Cardiac fibroblast (primary cell): ENCODE measurements around the gene DBF4.
"Not testable (repeated sequence)": the region's sequence is repeated elsewhere in the genome, so short reads cannot be mapped to it uniquely, and the experiment has no call there.

Source experiments
- DNase-seq, 2 donors: peaks; one replicate each; pipeline versions ENCODE4 v3.0.0 to v3.0.0-alpha.2; 2010; ENCODE audit warnings: low read depth in 2 of 2
- H3K4me3 ChIP-seq, 2 donors: replicated peaks in 1 of 2; 1 replicate in 1 of 2; 2 replicates in 1 of 2; pipeline ENCODE4 v1.5.1; 2011; ENCODE audit warnings: low read depth in 2 of 2, low read length in 2 of 2, mild to moderate bottlenecking in 2 of 2, moderate library complexity in 1 of 2
- TF ChIP-seq, protein P1 (sequence below): IDR thresholded peaks from one replicate; pipeline ENCODE4 v1.5.1; 2011; ENCODE audit warnings: low read depth, mild to moderate bottlenecking, low read length, inconsistent platforms

The DBF4 gene

DNA sequence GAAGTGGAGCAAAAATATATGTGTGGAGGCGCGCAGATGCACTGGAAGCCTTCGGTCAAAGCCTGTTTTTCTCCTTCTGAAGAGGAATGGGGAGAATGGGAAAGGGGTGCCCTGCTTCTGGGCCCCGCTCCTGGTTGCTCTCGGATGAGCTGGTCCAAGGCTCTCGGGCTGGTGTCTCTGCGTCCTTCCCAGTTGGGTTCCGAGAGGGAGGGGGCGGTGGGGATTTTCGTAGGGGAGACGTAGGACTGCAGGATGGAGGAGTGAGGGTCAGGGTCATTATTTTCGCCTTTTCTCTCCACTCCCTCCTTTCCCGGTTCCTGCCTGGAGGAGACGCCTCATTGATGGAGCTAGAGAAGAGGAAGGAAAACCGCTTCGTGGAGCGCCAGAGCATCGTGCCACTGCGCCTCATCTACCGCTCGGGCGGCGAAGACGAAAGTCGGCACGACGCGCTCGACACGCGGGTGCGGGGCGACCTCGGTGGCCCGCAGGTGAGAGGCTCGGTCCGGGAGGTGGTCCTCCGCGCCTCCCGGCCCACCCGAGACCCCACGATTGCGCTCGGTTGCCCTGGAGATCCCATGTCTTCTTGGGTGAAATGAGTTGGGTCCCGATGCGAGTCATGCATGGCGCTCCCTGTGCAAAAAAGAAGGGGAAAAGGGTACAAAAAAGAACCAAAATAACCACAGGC lies 58.5 kb downstream of the DBF4 start:
- DNase-seq = peak; percentile 5 to 28
- peak overlapping the region; percentile 64 to 75 for H3K4me3 ChIP-seq
- TF ChIP-seq, protein P1, sequence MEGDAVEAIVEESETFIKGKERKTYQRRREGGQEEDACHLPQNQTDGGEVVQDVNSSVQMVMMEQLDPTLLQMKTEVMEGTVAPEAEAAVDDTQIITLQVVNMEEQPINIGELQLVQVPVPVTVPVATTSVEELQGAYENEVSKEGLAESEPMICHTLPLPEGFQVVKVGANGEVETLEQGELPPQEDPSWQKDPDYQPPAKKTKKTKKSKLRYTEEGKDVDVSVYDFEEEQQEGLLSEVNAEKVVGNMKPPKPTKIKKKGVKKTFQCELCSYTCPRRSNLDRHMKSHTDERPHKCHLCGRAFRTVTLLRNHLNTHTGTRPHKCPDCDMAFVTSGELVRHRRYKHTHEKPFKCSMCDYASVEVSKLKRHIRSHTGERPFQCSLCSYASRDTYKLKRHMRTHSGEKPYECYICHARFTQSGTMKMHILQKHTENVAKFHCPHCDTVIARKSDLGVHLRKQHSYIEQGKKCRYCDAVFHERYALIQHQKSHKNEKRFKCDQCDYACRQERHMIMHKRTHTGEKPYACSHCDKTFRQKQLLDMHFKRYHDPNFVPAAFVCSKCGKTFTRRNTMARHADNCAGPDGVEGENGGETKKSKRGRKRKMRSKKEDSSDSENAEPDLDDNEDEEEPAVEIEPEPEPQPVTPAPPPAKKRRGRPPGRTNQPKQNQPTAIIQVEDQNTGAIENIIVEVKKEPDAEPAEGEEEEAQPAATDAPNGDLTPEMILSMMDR = no peak

DNA sequence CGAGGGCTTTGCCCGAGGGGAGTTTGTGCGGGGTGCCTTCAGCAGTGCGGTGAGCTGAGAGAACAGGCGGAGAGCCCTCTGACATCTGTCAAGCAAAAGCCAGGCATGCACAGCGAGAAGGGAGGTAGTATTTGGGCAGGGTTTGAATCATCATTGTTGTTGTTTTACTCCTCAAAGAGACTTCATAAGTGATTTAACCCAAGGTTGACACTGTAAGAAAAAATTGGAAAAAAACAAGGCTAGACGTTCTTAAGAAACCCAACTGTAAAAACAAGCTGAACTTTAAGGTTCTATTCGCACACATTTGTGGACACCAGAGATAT lies 59.1 kb downstream of the DBF4 start:
- TF ChIP-seq, protein P1 = no peak
- no peak for DNase-seq
- peak overlapping the region in 1 of 2 donors; percentile 75 for H3K4me3 ChIP-seq

DNA sequence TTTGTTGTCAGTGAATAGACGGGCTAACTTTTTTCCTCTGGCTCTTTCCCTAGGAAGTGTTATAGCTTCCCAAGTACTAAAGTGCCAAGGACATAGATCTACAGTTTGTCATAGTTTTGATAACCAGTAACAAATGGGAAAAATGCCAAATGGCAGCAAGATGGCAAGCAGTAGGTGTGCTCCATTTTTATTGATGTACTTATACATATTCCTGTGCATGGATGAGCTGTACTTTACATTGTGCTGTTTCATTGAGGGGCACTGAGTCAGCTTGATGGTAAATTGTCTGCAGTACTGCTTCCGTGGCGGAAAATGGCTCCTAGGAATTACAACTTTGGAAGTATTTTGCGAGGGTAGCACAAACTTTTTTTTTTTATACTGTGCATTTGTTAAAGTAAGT lies 64.8 kb downstream of the DBF4 start:
- no peak for DNase-seq
- TF ChIP-seq, protein P1 = no peak
- no peak overlapping the region for H3K4me3 ChIP-seq

- TF ChIP-seq, protein P1 = no peak
- H3K4me3 ChIP-seq = no peak overlapping the region
- DNase-seq = no peak
Observed at GRCh38 chr7:87944547-87944946, 68.3 kb downstream of the DBF4 start.

DNA sequence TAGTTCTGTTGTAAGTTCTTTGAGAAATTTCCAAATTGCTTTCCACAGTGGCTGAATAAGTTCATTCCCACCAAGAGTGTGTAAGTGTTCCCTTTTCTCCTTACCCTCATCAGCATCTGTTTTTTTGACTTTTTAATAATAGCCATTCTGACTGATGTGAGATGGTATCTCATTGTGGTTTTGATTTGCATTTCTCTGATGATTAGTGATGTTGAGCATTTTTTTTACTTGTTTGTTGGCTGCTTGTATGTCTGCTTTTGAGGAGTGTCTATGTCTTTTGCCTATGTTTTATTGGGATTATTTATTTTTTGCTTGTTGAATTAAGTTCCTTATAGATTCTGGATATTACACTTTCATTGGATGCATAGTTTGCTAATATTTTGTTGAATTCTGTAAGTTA lies 69.6 kb downstream of the DBF4 start:
- not testable (repeated sequence) for H3K4me3 ChIP-seq, DNase-seq

DNA sequence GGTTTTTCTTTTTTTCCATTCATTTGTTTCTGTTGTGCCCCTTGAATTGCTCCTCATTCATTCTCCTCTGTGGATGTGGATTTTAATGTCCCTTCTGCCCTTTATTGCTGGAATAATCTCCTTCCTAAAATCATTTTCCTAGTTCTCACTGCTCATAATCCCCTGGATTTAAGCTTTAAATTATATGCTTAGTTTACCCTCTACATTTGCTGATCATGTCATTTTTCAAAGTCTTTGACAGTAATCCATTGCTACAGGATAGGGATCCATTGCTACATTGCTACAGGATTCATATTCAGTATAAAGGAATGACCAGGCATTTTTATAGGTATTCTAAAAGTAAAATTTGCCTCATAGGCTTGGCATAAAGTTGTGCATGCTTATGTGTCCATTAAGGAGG lies 72.1 kb downstream of the DBF4 start:
- TF ChIP-seq, protein P1 = no peak
- no peak overlapping the region for H3K4me3 ChIP-seq
- DNase-seq = no peak
